CD4-positive, alpha-beta T cell treated with Interleukin-4 for 4 hours (primary cell): ENCODE results near the gene TP53INP2.

Experiments used
- DNase-seq: peaks from one replicate; pipeline ENCODE4 v3.0.0-alpha.2; 2020

Gene TP53INP2

GRCh38 chr20:34732523-34732922, 28.4 kb downstream of the TP53INP2 start:
- DNase-seq: no peak

- no peak for DNase-seq
These were observed 32.1 kb downstream of the TP53INP2 start for GRCh38 chr20:34736106-34736735.

GRCh38 chr20:34743039-34743438, 38.9 kb downstream of the TP53INP2 start:
- no peak for DNase-seq

- no peak for DNase-seq
These were observed 40.2 kb downstream of the TP53INP2 start for GRCh38 chr20:34744340-34744739.

- no peak for DNase-seq
These were observed 40.7 kb downstream of the TP53INP2 start for GRCh38 chr20:34744847-34745246.

- no peak for DNase-seq
These were observed 42.5 kb downstream of the TP53INP2 start for GRCh38 chr20:34746674-34747073.

GRCh38 chr20:34747479-34747878, 43.3 kb downstream of the TP53INP2 start:
- DNase-seq: no peak

- DNase-seq: no peak
These were observed 44.6 kb downstream of the TP53INP2 start for GRCh38 chr20:34748709-34749108.

GRCh38 chr20:34750484-34750883, 46.3 kb downstream of the TP53INP2 start:
- DNase-seq: no peak

GRCh38 chr20:34751453-34751852, 47.3 kb downstream of the TP53INP2 start:
- no peak for DNase-seq

GRCh38 chr20:34753706-34754461, 49.7 kb downstream of the TP53INP2 start:
- no peak for DNase-seq

GRCh38 chr20:34754611-34755010, 50.5 kb downstream of the TP53INP2 start:
- no peak for DNase-seq

- no peak for DNase-seq
These were observed 51.2 kb downstream of the TP53INP2 start for GRCh38 chr20:34755367-34755766.

- no peak for DNase-seq
These were observed 57.9 kb downstream of the TP53INP2 start for GRCh38 chr20:34762031-34762555.
